ENCODE data around the gene TSHZ3. TPM values are rescaled to one million over a fixed set of nuclear protein-coding genes. Genes with fewer than 3 reads are reported as not detected.

TSHZ3 gene
- total RNA-seq, 1 donor from 2014 or later: 9.4 TPM

- no peak for DNase-seq (ENCODE audit: low spot score)
These were observed 113.4 kb downstream of the TSHZ3 start for GRCh38 chr19:31235806-31236205.

GRCh38 chr19:31233295-31233800 lies 115.9 kb downstream of the TSHZ3 start:
- DNase-seq (ENCODE audit: low spot score): no peak

GRCh38 chr19:31232871-31233270 lies 116.4 kb downstream of the TSHZ3 start:
- peak; percentile 46 for DNase-seq (ENCODE audit: low spot score)

- DNase-seq (ENCODE audit: low spot score): no peak
These were observed 117.1 kb downstream of the TSHZ3 start for GRCh38 chr19:31232180-31232579.

GRCh38 chr19:31231237-31231636 lies 118.0 kb downstream of the TSHZ3 start:
- DNase-seq (ENCODE audit: low spot score): no peak

- DNase-seq (ENCODE audit: low spot score): no peak
These were observed 122.9 kb downstream of the TSHZ3 start for GRCh38 chr19:31226151-31226935.

All from umbilical cord (tissue), 2 donors.